ENCODE data around the gene SLC6A13. TPM values are rescaled to one million over a fixed set of nuclear protein-coding genes. Genes with fewer than 3 reads are reported as not detected.

SLC6A13 gene
- total RNA-seq, 1 donor from 2014 or later = 0.38 TPM

DNA sequence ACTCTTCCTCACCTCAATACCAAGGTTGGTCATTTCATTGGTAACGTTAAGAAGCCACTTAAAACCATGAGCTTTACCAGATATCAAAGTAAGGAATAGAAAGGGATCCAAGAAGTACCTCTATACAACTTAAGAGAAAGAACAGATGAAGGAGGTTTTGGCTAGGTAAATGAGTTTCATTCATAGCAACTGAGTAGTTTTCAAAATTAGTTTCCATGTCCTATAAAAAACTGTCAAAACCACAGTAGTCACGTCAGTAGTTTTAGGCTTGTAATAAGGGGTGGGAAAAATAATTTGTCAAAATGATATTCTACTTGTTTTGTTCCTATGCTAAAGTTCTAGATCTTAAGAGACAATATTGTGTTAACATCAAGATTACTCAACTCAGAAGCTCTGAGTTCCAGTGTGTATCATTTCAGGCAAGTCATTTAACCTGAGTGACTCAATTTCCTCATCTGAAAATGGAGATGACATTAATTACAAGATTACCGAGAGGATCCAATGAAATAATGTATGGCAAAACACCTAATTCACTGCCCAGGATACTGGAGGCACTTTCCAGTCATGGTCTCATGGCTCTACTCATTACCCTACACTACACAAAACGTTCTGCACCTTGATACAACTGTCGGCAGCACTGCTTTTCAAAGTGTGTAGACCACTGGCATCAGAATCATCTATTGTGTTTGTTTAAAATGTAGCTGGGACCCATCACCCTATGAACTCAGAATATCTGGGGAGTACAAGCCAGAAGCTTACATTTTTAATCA lies 24.1 kb upstream of the SLC6A13 start:
- H3K27me3 Mint-ChIP-seq = no peaks in the 10 kb centered on the region
- intact Hi-C loops (cut with micrococcal nuclease) = no loop called here
- peaks cover 81% of the 10 kb centered on the region for H3K36me3 Mint-ChIP-seq (ENCODE audit: low read depth)
- ChIA-PET CTCF (no interaction called here), POLR2A (interaction anchor here (0.6 to 1.3 kb wide), 2 partner anchors 20 to 103 kb away, joined by 4 to 10 read pairs; partner anchors contain the start of gene KDM5A)
- H3K9me3 Mint-ChIP-seq = no peaks in the 10 kb centered on the region
- H3K4me3 Mint-ChIP-seq = no peak overlapping the region
- no peak overlapping the region for H3K27ac Mint-ChIP-seq
- TF ChIP-seq, protein P1, sequence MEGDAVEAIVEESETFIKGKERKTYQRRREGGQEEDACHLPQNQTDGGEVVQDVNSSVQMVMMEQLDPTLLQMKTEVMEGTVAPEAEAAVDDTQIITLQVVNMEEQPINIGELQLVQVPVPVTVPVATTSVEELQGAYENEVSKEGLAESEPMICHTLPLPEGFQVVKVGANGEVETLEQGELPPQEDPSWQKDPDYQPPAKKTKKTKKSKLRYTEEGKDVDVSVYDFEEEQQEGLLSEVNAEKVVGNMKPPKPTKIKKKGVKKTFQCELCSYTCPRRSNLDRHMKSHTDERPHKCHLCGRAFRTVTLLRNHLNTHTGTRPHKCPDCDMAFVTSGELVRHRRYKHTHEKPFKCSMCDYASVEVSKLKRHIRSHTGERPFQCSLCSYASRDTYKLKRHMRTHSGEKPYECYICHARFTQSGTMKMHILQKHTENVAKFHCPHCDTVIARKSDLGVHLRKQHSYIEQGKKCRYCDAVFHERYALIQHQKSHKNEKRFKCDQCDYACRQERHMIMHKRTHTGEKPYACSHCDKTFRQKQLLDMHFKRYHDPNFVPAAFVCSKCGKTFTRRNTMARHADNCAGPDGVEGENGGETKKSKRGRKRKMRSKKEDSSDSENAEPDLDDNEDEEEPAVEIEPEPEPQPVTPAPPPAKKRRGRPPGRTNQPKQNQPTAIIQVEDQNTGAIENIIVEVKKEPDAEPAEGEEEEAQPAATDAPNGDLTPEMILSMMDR (IDR thresholded peaks at IDR 0.05) = no peak
- no peak for ATAC-seq (ENCODE audit: low read depth)
- H3K4me1 Mint-ChIP-seq = peaks cover 5% of the 10 kb centered on the region
- DNase-seq = no peak

DNA sequence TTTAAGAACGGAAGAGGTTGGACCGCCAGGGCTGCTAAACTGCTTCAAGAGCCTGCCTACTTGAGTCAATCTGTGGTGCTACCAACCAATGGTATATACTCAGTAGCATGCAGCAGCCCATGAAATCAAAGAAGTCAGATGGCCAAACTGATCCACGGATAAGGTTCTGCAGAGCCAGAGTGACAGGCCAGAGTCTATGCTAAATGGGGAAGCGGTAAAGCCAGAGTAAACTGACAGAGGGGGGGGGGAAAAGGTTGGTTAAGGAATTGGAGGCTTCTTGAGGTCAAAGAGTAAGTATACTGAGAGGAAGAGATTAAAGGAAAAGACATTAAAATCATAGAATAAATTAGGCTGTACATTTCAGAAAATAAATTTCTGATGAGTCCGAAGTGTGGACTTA lies 15.4 kb upstream of the SLC6A13 start:
- no peak for DNase-seq
- no peak overlapping the region for H3K4me3 Mint-ChIP-seq
- ChIA-PET POLR2A (no interaction called here), CTCF (no interaction called here)
- no peaks in the 10 kb centered on the region for H3K9me3 Mint-ChIP-seq
- no peak for ATAC-seq (ENCODE audit: low read depth)
- peaks cover 6% of the 10 kb centered on the region for H3K4me1 Mint-ChIP-seq
- TF ChIP-seq, protein P1 (IDR thresholded peaks at IDR 0.05) = no peak
- intact Hi-C loops (cut with micrococcal nuclease) = no loop called here
- H3K36me3 Mint-ChIP-seq (ENCODE audit: low read depth) = peaks cover 34% of the 10 kb centered on the region
- no peak overlapping the region for H3K27ac Mint-ChIP-seq
- no peaks in the 10 kb centered on the region for H3K27me3 Mint-ChIP-seq

DNA sequence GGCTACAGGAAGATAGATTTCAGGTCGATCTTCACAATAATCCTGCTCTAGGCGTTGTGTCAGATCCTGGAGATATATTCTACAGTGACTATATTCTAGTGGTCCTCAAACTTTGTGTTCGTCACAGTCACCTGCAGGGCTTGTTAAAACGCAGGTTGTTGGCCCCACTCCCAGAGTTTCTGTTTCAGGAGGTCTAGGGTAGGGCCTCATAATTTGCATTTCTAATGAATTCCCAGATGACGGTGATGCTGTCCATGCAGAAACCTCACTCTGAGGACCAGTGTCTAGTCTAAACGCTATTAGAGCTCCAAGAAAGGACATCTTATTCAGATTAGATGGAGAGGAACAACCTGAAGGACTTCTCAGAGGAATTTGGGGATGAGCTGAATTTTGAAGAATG lies 13.2 kb upstream of the SLC6A13 start:
- H3K4me1 Mint-ChIP-seq = peaks cover 6% of the 10 kb centered on the region
- ATAC-seq (ENCODE audit: low read depth) (no peak), DNase-seq (no peak)
- H3K4me3 Mint-ChIP-seq = no peak overlapping the region
- intact Hi-C loops (cut with micrococcal nuclease) = no loop called here
- ChIA-PET POLR2A (no interaction called here), CTCF (interaction anchor here (0.6 kb wide), 1 partner anchor 40 kb away, joined by 5 read pairs; no protein-coding TSS in a partner anchor)
- H3K9me3 Mint-ChIP-seq = no peaks in the 10 kb centered on the region
- H3K27ac Mint-ChIP-seq = no peak overlapping the region
- TF ChIP-seq, protein P1 (IDR thresholded peaks at IDR 0.05) = no peak
- H3K27me3 Mint-ChIP-seq = no peaks in the 10 kb centered on the region
- H3K36me3 Mint-ChIP-seq (ENCODE audit: low read depth) = peaks cover 20% of the 10 kb centered on the region

DNA sequence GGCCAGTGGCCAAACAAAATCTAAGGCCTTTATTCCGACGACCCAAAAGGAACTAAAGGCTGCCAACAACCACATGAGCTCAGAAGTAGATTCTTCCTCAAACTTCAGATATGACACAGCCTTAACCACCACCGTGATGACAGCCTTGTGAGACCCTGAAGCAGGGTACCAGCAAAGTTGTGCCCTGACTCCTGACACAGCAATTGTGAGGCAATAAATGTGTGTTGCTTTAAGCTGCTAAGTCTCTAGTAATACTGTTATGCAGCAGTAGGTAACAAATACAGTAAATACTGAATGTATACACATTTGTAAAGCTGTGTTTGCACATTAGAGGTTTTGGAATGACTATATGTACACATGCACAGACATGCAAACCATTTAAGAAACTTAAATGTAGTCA lies 10.7 kb upstream of the SLC6A13 start:
- H3K4me1 Mint-ChIP-seq = peaks cover 6% of the 10 kb centered on the region
- ChIA-PET CTCF (no interaction called here), POLR2A (no interaction called here)
- DNase-seq (no peak), ATAC-seq (ENCODE audit: low read depth) (no peak)
- no peak overlapping the region for H3K27ac Mint-ChIP-seq
- intact Hi-C loops (cut with micrococcal nuclease) = no loop called here
- H3K9me3 Mint-ChIP-seq = no peaks in the 10 kb centered on the region
- H3K27me3 Mint-ChIP-seq = no peaks in the 10 kb centered on the region
- TF ChIP-seq, protein P1 (IDR thresholded peaks at IDR 0.05) = no peak
- no peak overlapping the region for H3K4me3 Mint-ChIP-seq
- H3K36me3 Mint-ChIP-seq (ENCODE audit: low read depth) = no peaks in the 10 kb centered on the region

DNA sequence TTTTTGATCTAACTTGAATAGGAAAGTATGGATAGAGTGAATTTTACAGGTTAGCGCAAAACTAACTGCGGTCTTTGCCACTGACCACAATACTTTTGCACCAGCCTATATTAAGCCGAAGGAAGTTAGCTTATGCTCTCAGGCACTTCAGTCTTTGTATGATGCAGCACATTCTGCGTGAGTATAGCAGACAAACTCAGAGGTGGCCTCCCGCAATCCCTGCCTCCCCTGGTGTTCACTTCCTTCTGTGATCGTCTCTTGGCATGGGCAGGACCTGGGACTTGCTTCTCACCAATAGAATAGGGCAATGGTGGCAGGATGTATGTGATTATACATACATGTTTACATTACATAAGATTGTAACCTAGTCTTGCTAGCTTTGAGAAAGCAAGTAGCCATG lies 10.3 kb upstream of the SLC6A13 start:
- Mint-ChIP-seq H3K27ac (no peak overlapping the region), H3K4me1 (peaks cover 6% of the 10 kb centered on the region), H3K27me3 (no peaks in the 10 kb centered on the region), H3K4me3 (no peak overlapping the region), H3K9me3 (no peaks in the 10 kb centered on the region), H3K36me3 (ENCODE audit: low read depth) (no peaks in the 10 kb centered on the region)
- no peak for DNase-seq
- intact Hi-C loops (cut with micrococcal nuclease) = no loop called here
- no peak for ATAC-seq (ENCODE audit: low read depth)
- POLR2A ChIA-PET = no interaction called here
- CTCF ChIA-PET = no interaction called here
- TF ChIP-seq, protein P1 (IDR thresholded peaks at IDR 0.05) = no peak
